Hepatocyte (in vitro differentiated cells): ENCODE data around the gene PTPRM. TPM values are rescaled to one million over a fixed set of nuclear protein-coding genes. Genes with fewer than 3 reads are reported as not detected.

ENCODE experiments used
- DNase-seq: peaks from one replicate; pipeline ENCODE4 v3.0.0-alpha.2; 2016; ENCODE audit warnings: low spot score
- H2AFZ ChIP-seq: fragments of 200-600 bp; sonication (generic); 2 replicates; pipeline ENCODE4 v1.6.0; 2016; ENCODE audit warnings: antibody characterized with exemption, mild to moderate bottlenecking
- H3K27ac ChIP-seq: fragments of 200-600 bp; sonication (generic); 2 replicates; pipeline ENCODE4 v1.5.1; 2016; ENCODE audit warnings: mild to moderate bottlenecking
- H3K27me3 ChIP-seq: fragments of 200-600 bp; sonication (generic); 2 replicates; pipeline ENCODE4 v1.6.1; 2016
- H3K36me3 ChIP-seq: fragments of 200-600 bp; sonication (generic); replicated peaks from 2 replicates; pipeline ENCODE4 v1.5.1; 2016; ENCODE audit warnings: low read depth; ENCODE audit not compliant: insufficient read depth
- H3K4me1 ChIP-seq: fragments of 200-600 bp; sonication (generic); 2 replicates; pipeline ENCODE4 v1.5.1; 2016; ENCODE audit warnings: mild to moderate bottlenecking, moderate library complexity; ENCODE audit not compliant: insufficient read depth
- H3K4me2 ChIP-seq: fragments of 200-600 bp; sonication (generic); 2 replicates; pipeline ENCODE4 v1.6.0; 2016
- H3K4me3 ChIP-seq: fragments of 200-600 bp; sonication (generic); 2 replicates; pipeline ENCODE4 v1.5.1; 2016; ENCODE audit warnings: mild to moderate bottlenecking
- H3K79me2 ChIP-seq: fragments of 200-600 bp; sonication (generic); 2 replicates; pipeline ENCODE4 v1.6.0; 2017; ENCODE audit warnings: mild to moderate bottlenecking
- H3K9me2 ChIP-seq: fragments of 200-600 bp; sonication (generic); replicated peaks from 2 replicates; pipeline ENCODE4 v1.6.0; 2017; ENCODE audit warnings: mild to moderate bottlenecking; ENCODE audit not compliant: insufficient read depth
- H3K9me3 ChIP-seq: fragments of 200-600 bp; sonication (generic); 2 replicates; pipeline ENCODE4 v1.5.1; 2016; ENCODE audit warnings: low read depth, mild to moderate bottlenecking
- H4K20me1 ChIP-seq: fragments of 200-600 bp; sonication (generic); 2 replicates; pipeline ENCODE4 v1.6.0; 2016; ENCODE audit warnings: mild to moderate bottlenecking; ENCODE audit not compliant: insufficient read depth, poor library complexity, severe bottlenecking
- EZH2 ChIP-seq: fragments of 200-600 bp; sonication (generic); IDR thresholded peaks from 2 replicates; pipeline ENCODE4 v1.6.1; 2016; ENCODE audit warnings: antibody characterized with exemption, mild to moderate bottlenecking, borderline replicate concordance
- EZH2phosphoT487 ChIP-seq: fragments of 200-600 bp; sonication (generic); IDR thresholded peaks from one replicate; pipeline ENCODE4 v1.6.1; 2018; ENCODE audit warnings: antibody characterized with exemption, mild to moderate bottlenecking, low read depth, moderate library complexity; ENCODE audit not compliant: unreplicated experiment, severe bottlenecking
- WGBS: methylation state at CpG from one replicate; pipeline ENCODE4 v1.1.6; 2016; ENCODE audit warnings: low lambda C conversion rate; ENCODE audit errors: missing lambda C conversion rate; 5-methylcytosine and 5-hydroxymethylcytosine counted together
- polyA plus RNA-seq: library from polyadenylated mRNA; unstranded; fragments of >200 nt; fragmentation: Nextera tagmentation; extraction: Ambion mirVana; gene quantifications from 2 replicates; pipeline ENCODE4 v1.2.1, GENCODE V29; 2016
- total RNA-seq: library from RNA; depleted of rRNA; stranded (reverse); fragments of >200 nt; gene quantifications from 2 replicates; pipeline ENCODE4 v1.2.3, GENCODE V29; 2014
- TF ChIP-seq, protein P1 (sequence below): fragments of 200-600 bp; sonication (generic); IDR thresholded peaks from 2 replicates; pipeline ENCODE4 v1.5.1; 2016; ENCODE audit warnings: antibody characterized with exemption, mild to moderate bottlenecking; ENCODE audit not compliant: poor library complexity

The PTPRM gene
- total and polyA plus RNA-seq, 2 experiments from 2014 or later = 26.1 to 47.4 TPM

DNA sequence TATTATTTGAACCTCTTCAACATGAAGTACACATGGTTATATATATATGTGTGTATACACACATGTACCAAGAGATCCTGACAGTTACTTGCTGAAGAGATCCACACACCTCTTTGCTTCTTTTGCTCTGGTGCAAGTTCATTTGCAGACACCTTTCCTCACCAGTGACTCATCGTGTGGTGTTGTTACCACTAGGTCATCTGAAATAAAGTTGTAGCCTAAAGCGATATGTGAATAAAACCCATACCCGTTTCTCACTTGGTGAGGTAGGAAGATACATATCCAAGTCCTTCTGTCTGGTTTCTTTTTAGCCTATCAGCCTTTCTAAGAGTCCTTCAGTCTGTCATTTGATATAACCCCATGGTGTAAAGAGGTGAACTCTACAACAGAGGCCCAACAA is 662.7 kb downstream of the PTPRM start:
- H3K36me3 ChIP-seq = no peaks in the 10 kb centered on the region
- H3K4me2 ChIP-seq = no peak overlapping the region
- H3K4me1 ChIP-seq = no peaks in the 10 kb centered on the region

GRCh38 chr18:8231316-8231715 is 664.2 kb downstream of the PTPRM start:
- no peak for DNase-seq
- no peak overlapping the region for H2AFZ ChIP-seq
- H3K9me3 ChIP-seq = peaks cover 4% of the 10 kb centered on the region
- H3K27me3 ChIP-seq = no peaks in the 10 kb centered on the region
- H3K36me3 ChIP-seq = no peaks in the 10 kb centered on the region
- TF ChIP-seq, protein P1, sequence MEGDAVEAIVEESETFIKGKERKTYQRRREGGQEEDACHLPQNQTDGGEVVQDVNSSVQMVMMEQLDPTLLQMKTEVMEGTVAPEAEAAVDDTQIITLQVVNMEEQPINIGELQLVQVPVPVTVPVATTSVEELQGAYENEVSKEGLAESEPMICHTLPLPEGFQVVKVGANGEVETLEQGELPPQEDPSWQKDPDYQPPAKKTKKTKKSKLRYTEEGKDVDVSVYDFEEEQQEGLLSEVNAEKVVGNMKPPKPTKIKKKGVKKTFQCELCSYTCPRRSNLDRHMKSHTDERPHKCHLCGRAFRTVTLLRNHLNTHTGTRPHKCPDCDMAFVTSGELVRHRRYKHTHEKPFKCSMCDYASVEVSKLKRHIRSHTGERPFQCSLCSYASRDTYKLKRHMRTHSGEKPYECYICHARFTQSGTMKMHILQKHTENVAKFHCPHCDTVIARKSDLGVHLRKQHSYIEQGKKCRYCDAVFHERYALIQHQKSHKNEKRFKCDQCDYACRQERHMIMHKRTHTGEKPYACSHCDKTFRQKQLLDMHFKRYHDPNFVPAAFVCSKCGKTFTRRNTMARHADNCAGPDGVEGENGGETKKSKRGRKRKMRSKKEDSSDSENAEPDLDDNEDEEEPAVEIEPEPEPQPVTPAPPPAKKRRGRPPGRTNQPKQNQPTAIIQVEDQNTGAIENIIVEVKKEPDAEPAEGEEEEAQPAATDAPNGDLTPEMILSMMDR = no peak
- no peak for TF ChIP-seq EZH2phosphoT487
- TF ChIP-seq EZH2 = no peak
- no peaks in the 10 kb centered on the region for H3K9me2 ChIP-seq
- H3K4me2 ChIP-seq = no peak overlapping the region
- WGBS = 87% methylated on average over 5 of the region's 5 CpGs
- no peaks in the 10 kb centered on the region for H4K20me1 ChIP-seq
- no peak overlapping the region for H3K27ac ChIP-seq
- H3K79me2 ChIP-seq = no peaks in the 10 kb centered on the region
- no peak overlapping the region for H3K4me3 ChIP-seq
- H3K4me1 ChIP-seq = no peaks in the 10 kb centered on the region

More for the DNA sequence above, 662.7 kb downstream of the PTPRM start:
- Histone ChIP-seq H3K79me2 (no peaks in the 10 kb centered on the region), H3K27ac (no peak overlapping the region), H3K9me2 (no peaks in the 10 kb centered on the region), H3K4me3 (no peak overlapping the region), H2AFZ (no peak overlapping the region), H4K20me1 (no peaks in the 10 kb centered on the region), H3K27me3 (no peaks in the 10 kb centered on the region), H3K9me3 (no peaks in the 10 kb centered on the region)
- no peak for TF ChIP-seq EZH2phosphoT487
- no peak for TF ChIP-seq EZH2
- TF ChIP-seq, protein P1 = no peak
- 79% methylated on average over 3 of the region's 3 CpGs for WGBS
- no peak for DNase-seq

DNA sequence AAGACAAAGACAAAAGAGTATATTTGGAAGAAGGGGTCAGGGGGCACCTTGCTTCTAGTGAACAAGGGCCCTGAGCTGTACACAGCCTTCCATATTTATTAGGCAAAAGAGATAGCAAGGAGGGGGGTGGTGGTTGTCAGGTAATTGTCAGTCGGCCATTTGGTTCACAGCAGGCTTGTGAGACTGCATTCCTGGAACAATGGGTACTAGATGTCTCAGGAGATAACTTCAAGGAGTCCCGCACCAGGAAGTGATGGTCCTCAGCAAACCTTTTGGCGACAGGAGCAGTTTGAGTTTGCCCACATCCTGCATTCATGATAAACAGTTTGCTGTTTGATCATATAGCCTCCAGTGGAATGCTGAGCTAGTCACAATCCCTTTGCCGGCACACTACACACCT is 665.7 kb downstream of the PTPRM start:
- Histone ChIP-seq H3K4me1 (no peaks in the 10 kb centered on the region), H3K27me3 (no peaks in the 10 kb centered on the region), H3K9me3 (peaks cover 4% of the 10 kb centered on the region), H2AFZ (no peak overlapping the region), H3K4me3 (no peak overlapping the region), H4K20me1 (no peaks in the 10 kb centered on the region), H3K27ac (no peak overlapping the region), H3K9me2 (no peaks in the 10 kb centered on the region), H3K36me3 (no peaks in the 10 kb centered on the region), H3K4me2 (no peak overlapping the region), H3K79me2 (no peaks in the 10 kb centered on the region)
- no peak for DNase-seq
- 30% methylated on average over 4 of the region's 4 CpGs for WGBS
- TF ChIP-seq, protein P1 = no peak
- TF ChIP-seq EZH2 (no peak), EZH2phosphoT487 (no peak)

GRCh38 chr18:8235894-8236293 is 668.8 kb downstream of the PTPRM start:
- Histone ChIP-seq H3K4me3 (no peak overlapping the region), H3K4me2 (no peak overlapping the region), H3K4me1 (no peaks in the 10 kb centered on the region), H3K27me3 (no peaks in the 10 kb centered on the region), H3K79me2 (no peaks in the 10 kb centered on the region), H3K36me3 (no peaks in the 10 kb centered on the region), H3K9me2 (no peaks in the 10 kb centered on the region), H2AFZ (no peak overlapping the region), H3K27ac (no peak overlapping the region), H4K20me1 (no peaks in the 10 kb centered on the region), H3K9me3 (peaks cover 4% of the 10 kb centered on the region)
- WGBS = 91% methylated on average over 3 of the region's 3 CpGs
- TF ChIP-seq, protein P1 = no peak
- TF ChIP-seq EZH2 = no peak
- no peak for TF ChIP-seq EZH2phosphoT487
- DNase-seq = no peak
